ENCODE data around the gene MTTP. TPM values are rescaled to one million over a fixed set of nuclear protein-coding genes. Genes with fewer than 3 reads are reported as not detected.

The MTTP gene
- total RNA-seq, 2 donors from 2014 or later, result 0.64 TPM; not detected in 1

GRCh38 chr4:99573735-99574368 is 772 bp upstream of the MTTP start:
- DNase-seq (ENCODE audit: low spot score), result no peak
- ATAC-seq, result no peak
- no peaks in the 10 kb centered on the region for H3K9me3 Mint-ChIP-seq

DNA sequence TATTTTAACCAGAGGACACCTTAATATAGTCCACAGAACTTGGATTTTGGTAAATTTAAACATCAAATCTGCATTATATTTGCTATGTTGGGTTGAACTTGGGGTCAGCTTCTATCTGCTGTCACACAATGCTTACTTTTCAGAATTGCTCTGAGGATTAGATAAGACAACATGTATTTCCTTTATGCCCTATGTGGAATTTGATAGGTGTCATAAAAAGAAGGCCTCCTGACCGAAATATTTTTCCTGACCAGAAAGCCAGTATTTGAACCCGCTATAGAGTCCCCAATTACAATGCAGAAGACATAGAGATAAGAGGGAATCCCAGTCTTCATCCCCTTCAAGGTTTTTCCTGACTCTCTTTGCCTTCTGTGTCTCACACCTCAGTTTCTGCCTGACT is 4.1 kb downstream of the MTTP start:
- H3K27me3 Mint-ChIP-seq, result peaks cover 23 to 39% of the 10 kb centered on the region in 2 donors

More at GRCh38 chr4:99573735-99574368, 772 bp upstream of the MTTP start:
- H3K27ac Mint-ChIP-seq, result no peak overlapping the region
- no peaks in the 10 kb centered on the region for H3K36me3 Mint-ChIP-seq
- peaks cover 29 to 55% of the 10 kb centered on the region in 2 donors for H3K27me3 Mint-ChIP-seq
- no peaks in the 10 kb centered on the region for H3K4me1 Mint-ChIP-seq (ENCODE audit: low read depth in 2 of 2)
- H3K4me3 Mint-ChIP-seq, result no peak overlapping the region

GRCh38 chr4:99585516-99585915 is 10.9 kb downstream of the MTTP start:
- Mint-ChIP-seq H3K9me3 (no peaks in the 10 kb centered on the region), H3K27ac (no peak overlapping the region), H3K27me3 (peaks cover 24 to 40% of the 10 kb centered on the region in 2 donors), H3K4me3 (no peak overlapping the region), H3K4me1 (ENCODE audit: low read depth in 2 of 2) (no peaks in the 10 kb centered on the region), H3K36me3 (no peaks in the 10 kb centered on the region)
- ATAC-seq, result no peak
- DNase-seq (ENCODE audit: low spot score), result no peak

More for the DNA sequence above, 4.1 kb downstream of the MTTP start:
- Mint-ChIP-seq H3K4me3 (no peak overlapping the region), H3K27ac (no peak overlapping the region), H3K36me3 (no peaks in the 10 kb centered on the region), H3K9me3 (no peaks in the 10 kb centered on the region), H3K4me1 (ENCODE audit: low read depth in 2 of 2) (no peaks in the 10 kb centered on the region)
- ATAC-seq (no peak), DNase-seq (ENCODE audit: low spot score) (no peak)

DNA sequence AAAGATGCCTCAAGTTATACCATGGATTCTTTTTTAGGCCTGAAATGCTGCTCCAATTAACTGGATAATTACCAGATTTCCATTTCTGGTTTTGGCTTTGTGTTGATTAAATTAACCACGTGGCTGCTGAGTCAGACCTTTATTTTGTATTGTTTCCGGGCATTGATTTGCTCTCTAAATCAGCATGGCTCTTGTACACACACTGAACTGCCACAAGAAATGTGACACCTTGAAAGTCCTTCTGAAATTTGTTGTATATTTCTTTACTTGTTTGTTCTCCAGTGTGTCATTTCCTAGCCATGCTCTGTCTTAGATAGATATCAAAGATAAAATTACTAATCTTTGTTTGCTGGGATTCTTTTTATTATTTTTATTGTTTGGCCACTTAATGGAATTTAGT is 11.7 kb downstream of the MTTP start:
- Mint-ChIP-seq H3K4me3 (no peak overlapping the region), H3K27ac (no peak overlapping the region), H3K27me3 (peaks cover 24 to 40% of the 10 kb centered on the region in 2 donors), H3K36me3 (no peaks in the 10 kb centered on the region), H3K4me1 (ENCODE audit: low read depth in 2 of 2) (no peaks in the 10 kb centered on the region), H3K9me3 (no peaks in the 10 kb centered on the region)
- no peak for ATAC-seq
- no peak for DNase-seq (ENCODE audit: low spot score)

DNA sequence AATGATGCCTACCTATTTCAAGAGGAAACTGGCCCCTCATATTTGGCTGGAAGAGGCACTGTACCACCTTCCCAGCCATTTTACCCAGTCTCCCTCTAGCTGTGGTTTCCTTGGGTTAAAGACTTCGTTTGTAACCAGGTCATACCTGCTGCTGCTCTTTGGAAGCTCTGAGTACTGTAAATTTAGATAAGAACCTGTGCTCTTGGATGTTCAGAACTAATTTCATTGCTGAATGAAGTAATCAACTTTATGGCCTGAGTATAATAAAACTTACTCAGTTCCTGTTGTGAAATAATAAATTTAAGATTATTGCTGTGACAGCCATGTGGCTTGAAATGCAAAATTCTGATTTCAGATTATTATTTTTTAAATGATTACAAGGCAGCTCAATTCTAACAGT is 12.2 kb downstream of the MTTP start:
- DNase-seq (ENCODE audit: low spot score), result no peak
- ATAC-seq, result no peak
- Mint-ChIP-seq H3K9me3 (no peaks in the 10 kb centered on the region), H3K4me3 (no peak overlapping the region), H3K27ac (no peak overlapping the region), H3K36me3 (no peaks in the 10 kb centered on the region), H3K4me1 (ENCODE audit: low read depth in 2 of 2) (no peaks in the 10 kb centered on the region), H3K27me3 (peaks cover 22 to 36% of the 10 kb centered on the region in 2 donors)

- Mint-ChIP-seq H3K27me3 (peaks cover 18 to 31% of the 10 kb centered on the region in 2 donors), H3K4me3 (no peak overlapping the region), H3K36me3 (no peaks in the 10 kb centered on the region), H3K27ac (no peak overlapping the region), H3K4me1 (ENCODE audit: low read depth in 2 of 2) (no peaks in the 10 kb centered on the region), H3K9me3 (no peaks in the 10 kb centered on the region)
- DNase-seq (ENCODE audit: low spot score), result no peak
- ATAC-seq, result no peak
These were observed 12.7 kb downstream of the MTTP start for GRCh38 chr4:99587309-99587708.

DNA sequence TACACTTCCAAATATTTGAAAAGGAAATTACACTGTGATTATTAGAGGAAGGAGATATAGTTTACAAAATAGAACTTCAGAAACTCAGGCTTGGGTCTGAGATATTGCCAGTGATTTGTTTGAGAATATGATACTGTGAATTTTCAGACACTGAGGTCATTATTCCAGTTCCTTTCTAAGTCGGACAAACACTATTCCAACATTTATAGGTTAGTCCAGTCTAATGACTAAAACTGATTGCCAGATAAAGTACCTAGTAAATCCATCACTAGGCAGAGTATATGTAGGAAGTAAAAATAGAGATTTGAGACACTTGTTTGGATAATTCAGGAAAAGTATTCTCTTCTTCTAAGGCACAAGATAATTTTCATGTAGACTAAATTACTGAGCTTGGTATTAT is 13.2 kb downstream of the MTTP start:
- Mint-ChIP-seq H3K36me3 (no peaks in the 10 kb centered on the region), H3K4me3 (no peak overlapping the region), H3K27me3 (peaks cover 15 to 28% of the 10 kb centered on the region in 2 donors), H3K9me3 (no peaks in the 10 kb centered on the region), H3K27ac (no peak overlapping the region), H3K4me1 (ENCODE audit: low read depth in 2 of 2) (no peaks in the 10 kb centered on the region)
- DNase-seq (ENCODE audit: low spot score) (no peak), ATAC-seq (no peak)

DNA sequence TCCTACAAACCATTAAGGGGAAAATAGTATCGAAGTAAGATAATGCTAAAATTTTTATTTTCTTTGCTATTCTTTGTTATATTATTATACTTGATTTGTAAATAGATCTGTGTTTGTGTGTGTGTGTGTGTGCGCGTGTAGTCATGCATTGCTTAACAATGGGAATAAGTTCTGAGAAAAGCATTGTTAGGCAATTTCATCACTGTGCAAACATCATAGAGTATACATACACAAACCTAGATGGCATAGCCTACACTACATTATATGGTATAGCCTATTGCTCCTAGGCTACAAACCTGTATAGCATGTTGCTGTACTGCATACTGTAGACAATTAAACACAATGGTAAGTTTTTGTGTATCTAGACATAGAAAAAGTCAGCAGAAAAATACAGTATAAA is 17.1 kb downstream of the MTTP start:
- no peak for ATAC-seq
- no peak overlapping the region for H3K4me3 Mint-ChIP-seq

DNA sequence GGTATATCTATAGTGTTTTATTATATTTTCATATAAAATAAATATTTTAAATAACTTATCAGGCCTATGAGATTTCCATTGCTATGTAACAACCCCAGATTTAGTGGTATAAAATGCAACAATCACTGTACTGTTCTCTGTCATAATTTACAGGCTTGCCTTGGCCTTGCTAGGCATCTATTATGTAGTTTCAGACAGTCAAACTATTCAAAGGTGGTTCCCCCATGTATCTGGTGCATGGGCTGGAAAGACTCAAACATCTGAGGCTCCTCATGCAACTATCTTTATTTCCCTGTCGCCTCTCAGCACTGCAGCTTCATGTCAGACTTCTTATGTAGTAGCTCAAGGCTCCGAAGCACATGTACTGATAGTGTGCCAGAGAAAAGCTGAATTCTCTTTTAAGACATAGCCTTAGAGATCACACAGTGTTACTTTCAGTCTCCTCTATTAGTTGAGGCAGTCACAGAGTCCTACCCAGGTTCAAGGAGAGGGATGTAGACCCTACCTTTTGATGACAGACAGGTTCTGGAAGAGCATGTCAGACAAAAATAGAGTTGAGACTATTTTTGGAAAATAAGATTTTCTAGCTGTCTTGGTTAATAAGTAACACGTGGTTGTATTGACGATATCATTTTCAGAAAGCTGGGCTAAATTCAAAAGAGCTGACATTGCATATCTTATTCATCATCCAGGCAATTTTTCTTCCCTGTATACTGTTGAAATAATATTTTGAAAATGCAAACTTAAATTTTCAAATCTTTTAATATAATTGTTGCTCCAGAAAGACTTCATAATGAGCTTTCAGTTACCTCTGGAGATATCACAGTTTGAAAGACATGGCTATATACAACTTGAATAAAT is 19.4 kb downstream of the MTTP start:
- ATAC-seq (no peak), DNase-seq (ENCODE audit: low spot score) (no peak)
- Mint-ChIP-seq H3K36me3 (no peaks in the 10 kb centered on the region), H3K4me3 (no peak overlapping the region), H3K27ac (no peak overlapping the region), H3K27me3 (peaks cover 16 to 17% of the 10 kb centered on the region in 2 donors), H3K4me1 (ENCODE audit: low read depth in 2 of 2) (no peaks in the 10 kb centered on the region), H3K9me3 (no peaks in the 10 kb centered on the region)

More for the DNA sequence above, 17.1 kb downstream of the MTTP start:
- H3K27ac Mint-ChIP-seq, result no peak overlapping the region
- no peaks in the 10 kb centered on the region for H3K9me3 Mint-ChIP-seq
- H3K27me3 Mint-ChIP-seq, result peaks cover 17 to 21% of the 10 kb centered on the region in 2 donors
- no peak for DNase-seq (ENCODE audit: low spot score)
- no peaks in the 10 kb centered on the region for H3K4me1 Mint-ChIP-seq (ENCODE audit: low read depth in 2 of 2)
- H3K36me3 Mint-ChIP-seq, result no peaks in the 10 kb centered on the region

DNA sequence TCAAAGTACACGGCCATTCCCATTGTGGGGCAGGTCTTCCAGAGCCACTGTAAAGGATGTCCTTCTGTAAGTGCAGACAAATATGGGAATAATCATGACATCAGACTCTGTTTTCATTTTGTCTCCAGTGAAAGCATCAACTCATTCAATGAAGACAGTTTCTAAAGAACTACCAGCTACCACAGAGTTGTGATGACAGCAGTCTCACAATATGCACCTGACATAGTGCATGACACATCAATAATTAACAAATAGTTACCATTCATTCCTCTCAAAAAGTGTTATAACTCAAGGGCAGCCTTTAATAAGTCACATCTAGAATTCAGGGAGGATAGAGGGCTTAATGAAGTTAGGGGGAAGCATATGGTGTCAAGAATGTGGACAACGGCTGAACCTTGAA is 20.2 kb downstream of the MTTP start:
- Mint-ChIP-seq H3K9me3 (no peaks in the 10 kb centered on the region), H3K27ac (no peak overlapping the region), H3K4me1 (ENCODE audit: low read depth in 2 of 2) (no peaks in the 10 kb centered on the region), H3K36me3 (no peaks in the 10 kb centered on the region), H3K4me3 (no peak overlapping the region), H3K27me3 (peaks cover 16 to 17% of the 10 kb centered on the region in 2 donors)
- no peak for DNase-seq (ENCODE audit: low spot score)
- no peak for ATAC-seq

GRCh38 chr4:99606716-99607115 is 32.1 kb downstream of the MTTP start:
- DNase-seq (ENCODE audit: low spot score) (no peak), ATAC-seq (no peak)
- H3K27me3 Mint-ChIP-seq, result peaks cover 15 to 46% of the 10 kb centered on the region in 2 donors
- H3K27ac Mint-ChIP-seq, result no peak overlapping the region
- H3K9me3 Mint-ChIP-seq, result no peaks in the 10 kb centered on the region
- no peaks in the 10 kb centered on the region for H3K36me3 Mint-ChIP-seq
- no peak overlapping the region for H3K4me3 Mint-ChIP-seq
- no peaks in the 10 kb centered on the region for H3K4me1 Mint-ChIP-seq (ENCODE audit: low read depth in 2 of 2)

- ATAC-seq (no peak), DNase-seq (ENCODE audit: low spot score) (no peak)
- Mint-ChIP-seq H3K27ac (no peak overlapping the region), H3K27me3 (peaks cover 14 to 38% of the 10 kb centered on the region in 2 donors), H3K4me3 (no peak overlapping the region), H3K9me3 (no peaks in the 10 kb centered on the region), H3K36me3 (no peaks in the 10 kb centered on the region), H3K4me1 (ENCODE audit: low read depth in 2 of 2) (no peaks in the 10 kb centered on the region)
These were observed 33.8 kb downstream of the MTTP start for GRCh38 chr4:99608417-99608816.

DNA sequence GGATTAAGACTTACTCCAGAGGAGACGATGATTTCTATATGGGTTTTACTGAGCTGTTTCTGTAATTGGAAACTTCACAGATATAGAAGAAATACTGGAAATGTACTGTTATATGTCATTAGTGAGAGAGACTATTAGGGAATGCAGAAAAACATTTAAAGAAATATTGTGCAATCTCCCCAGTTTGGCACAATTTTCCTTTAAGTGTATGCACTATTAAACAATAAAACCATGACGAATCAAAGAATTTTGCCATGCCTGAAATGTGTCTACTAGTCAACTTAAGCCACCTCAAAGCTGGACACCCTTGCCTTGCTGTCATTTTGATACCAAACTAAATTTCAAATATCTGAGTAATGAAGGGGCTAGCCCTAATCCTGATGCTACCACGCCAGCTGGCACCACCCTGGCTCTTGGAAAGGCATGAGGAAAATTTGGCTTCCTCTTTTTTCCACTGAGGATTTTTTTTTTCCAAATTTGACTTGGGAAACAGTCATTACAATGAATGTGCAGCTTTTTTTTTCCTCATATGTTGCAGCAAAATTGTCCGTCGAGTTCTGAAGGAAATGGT is 36.1 kb downstream of the MTTP start:
- DNase-seq (ENCODE audit: low spot score), result no peak
- peaks cover 15 to 30% of the 10 kb centered on the region in 2 donors for H3K27me3 Mint-ChIP-seq
- H3K9me3 Mint-ChIP-seq, result no peaks in the 10 kb centered on the region
- no peak overlapping the region for H3K4me3 Mint-ChIP-seq
- no peaks in the 10 kb centered on the region for H3K36me3 Mint-ChIP-seq
- no peak overlapping the region for H3K27ac Mint-ChIP-seq
- H3K4me1 Mint-ChIP-seq (ENCODE audit: low read depth in 2 of 2), result no peaks in the 10 kb centered on the region
- no peak for ATAC-seq

DNA sequence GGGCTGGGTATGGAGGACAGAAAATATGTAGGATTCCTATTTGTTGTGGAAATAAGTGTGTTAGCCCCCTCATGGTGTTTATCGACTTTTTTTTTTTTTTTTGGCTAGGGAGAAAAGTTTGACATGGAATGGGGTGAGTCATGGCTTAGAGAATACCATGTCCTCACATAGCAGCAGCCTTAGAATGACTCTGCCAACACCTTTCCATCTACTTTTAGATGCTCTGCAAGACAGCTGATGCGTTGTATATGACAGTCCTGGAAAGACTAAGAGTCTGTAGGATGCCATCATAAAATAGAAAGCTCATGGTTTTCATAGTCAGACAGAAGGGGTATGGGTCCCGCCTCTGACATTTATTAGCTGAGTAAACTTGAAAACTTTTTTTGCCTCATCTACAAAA is 37.7 kb downstream of the MTTP start:
- Mint-ChIP-seq H3K4me1 (ENCODE audit: low read depth in 2 of 2) (no peaks in the 10 kb centered on the region), H3K36me3 (no peaks in the 10 kb centered on the region), H3K4me3 (no peak overlapping the region), H3K27me3 (peaks cover 15 to 25% of the 10 kb centered on the region in 2 donors), H3K9me3 (no peaks in the 10 kb centered on the region), H3K27ac (no peak overlapping the region)
- ATAC-seq (no peak), DNase-seq (ENCODE audit: low spot score) (no peak)

Measured in natural killer cell treated with Interleukin-12 subunit alpha and Interleukin-12 subunit beta and Interleukin-15 and Interleukin-18, amount 100 ng/mL, for 72 hours (primary cell).